ENCODE measurements around the gene HBZ. TPM values are rescaled to one million over a fixed set of nuclear protein-coding genes. Genes with fewer than 3 reads are reported as not detected.

Gene HBZ
- total and polyA plus RNA-seq, 2 of the 13 experiments (the other 11 are each of a cell fraction or from before 2014, with no cell fraction given) = 0.21 TPM; not detected in 1

GRCh38 chr16:180681-181564 is 28.5 kb downstream of the HBZ start (continued):
- peak; percentile 92 for TF ChIP-seq ZBTB8A (CRISPR knock-in tag; IDR thresholded peaks at IDR 0.05; ENCODE audit: borderline replicate concordance, low read depth)
- peak; percentile 79 for TF ChIP-seq GABPB1 (CRISPR knock-in tag; IDR thresholded peaks at IDR 0.05)
- peak; percentile 93 to 96 for TF ChIP-seq KLF16 (CRISPR knock-in tag; IDR thresholded peaks at IDR 0.05)
- TF ChIP-seq ZFP90 (CRISPR knock-in tag; IDR thresholded peaks at IDR 0.05; ENCODE audit: borderline replicate concordance) = peak; percentile 87; the same call in 1 of the 2 replicates
- TF ChIP-seq ISL2 (CRISPR knock-in tag; IDR thresholded peaks at IDR 0.05) = peak; percentile 78
- TF ChIP-seq ZNF460 (CRISPR knock-in tag; IDR thresholded peaks at IDR 0.05; ENCODE audit: borderline replicate concordance) = no peak; the same call in 1 of the 2 replicates
- TF ChIP-seq HNRNPL (IDR thresholded peaks at IDR 0.05; ENCODE audit: low read depth, low read length) = no peak
- TF ChIP-seq, protein P1, sequence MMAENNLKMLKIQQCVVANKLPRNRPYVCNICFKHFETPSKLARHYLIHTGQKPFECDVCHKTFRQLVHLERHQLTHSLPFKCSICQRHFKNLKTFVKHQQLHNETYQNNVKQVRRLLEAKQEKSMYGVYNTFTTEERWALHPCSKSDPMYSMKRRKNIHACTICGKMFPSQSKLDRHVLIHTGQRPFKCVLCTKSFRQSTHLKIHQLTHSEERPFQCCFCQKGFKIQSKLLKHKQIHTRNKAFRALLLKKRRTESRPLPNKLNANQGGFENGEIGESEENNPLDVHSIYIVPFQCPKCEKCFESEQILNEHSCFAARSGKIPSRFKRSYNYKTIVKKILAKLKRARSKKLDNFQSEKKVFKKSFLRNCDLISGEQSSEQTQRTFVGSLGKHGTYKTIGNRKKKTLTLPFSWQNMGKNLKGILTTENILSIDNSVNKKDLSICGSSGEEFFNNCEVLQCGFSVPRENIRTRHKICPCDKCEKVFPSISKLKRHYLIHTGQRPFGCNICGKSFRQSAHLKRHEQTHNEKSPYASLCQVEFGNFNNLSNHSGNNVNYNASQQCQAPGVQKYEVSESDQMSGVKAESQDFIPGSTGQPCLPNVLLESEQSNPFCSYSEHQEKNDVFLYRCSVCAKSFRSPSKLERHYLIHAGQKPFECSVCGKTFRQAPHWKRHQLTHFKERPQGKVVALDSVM (CRISPR knock-in tag; IDR thresholded peaks at IDR 0.05) = peak; percentile 74
- peak; percentile 77 for TF ChIP-seq JUN (CRISPR knock-in tag; IDR thresholded peaks at IDR 0.05)
- TF ChIP-seq IRX3 (CRISPR knock-in tag; IDR thresholded peaks at IDR 0.05; ENCODE audit: borderline replicate concordance, low read depth) = peak; percentile 97; the same call in 1 of the 2 replicates
- TF ChIP-seq ESRRA (CRISPR knock-in tag; IDR thresholded peaks at IDR 0.05; ENCODE audit: low read depth) = peak; percentile 88
- peak; percentile 59 for TF ChIP-seq UBTF (CRISPR knock-in tag; IDR thresholded peaks at IDR 0.05)
- no peak for TF ChIP-seq CEBPB (IDR thresholded peaks at IDR 0.05; ENCODE audit: borderline replicate concordance, low read depth, low read length)
- peak; percentile 97; the same call in 1 of the 2 replicates for TF ChIP-seq CREBL2 (CRISPR knock-in tag; IDR thresholded peaks at IDR 0.05; ENCODE audit: borderline replicate concordance)
- TF ChIP-seq ZNF34 (CRISPR knock-in tag; IDR thresholded peaks at IDR 0.05; ENCODE audit: borderline replicate concordance) = peak; percentile 95
- TF ChIP-seq MBD4 (IDR thresholded peaks at IDR 0.05; ENCODE audit: borderline replicate concordance, low read length) = no peak
